ENCODE data around the gene STARD10. TPM values are rescaled to one million over a fixed set of nuclear protein-coding genes. Genes with fewer than 3 reads are reported as not detected.

Gene STARD10
- polyA plus RNA-seq, 2 of the 4 experiments (the other 2 are of a cell fraction), result 21.2 to 23.2 TPM

- no peak for TF ChIP-seq CTCF (IDR thresholded peaks at IDR 0.05)
- TF ChIP-seq JUNB (IDR thresholded peaks at IDR 0.05), result no peak
- TF ChIP-seq MAFK (IDR thresholded peaks at IDR 0.05; ENCODE audit: partially characterized antibody), result no peak
- peak; percentile 56; the same call in 1 of the 2 replicates for TF ChIP-seq BHLHE40 (IDR thresholded peaks at IDR 0.05; ENCODE audit: low read depth, low read length)
- no peak for TF ChIP-seq HDAC2 (IDR thresholded peaks at IDR 0.05)
- no peak for TF ChIP-seq PHF8 (IDR thresholded peaks at IDR 0.05; ENCODE audit: borderline replicate concordance, low read depth)
- ChIA-PET POLR2A (no interaction called here), CTCF (interaction anchor here (0.8 to 7.1 kb wide), 15 partner anchors 14 to 489 kb away, joined by 3 to 162 read pairs (median 4); partner anchors contain the start of gene STARD10)
- H3K27ac ChIP-seq, result peak overlapping the region in 1 of 2 experiments; percentile 94; a peak in 4 of 6 replicates
- H3K9me3 ChIP-seq, result no peaks in the 10 kb centered on the region
- peaks cover 35% of the 10 kb centered on the region for H3K4me1 ChIP-seq
- ATAC-seq, result no peak
- FAIRE-seq, result no peak
- H3K4me2 ChIP-seq, result no peak overlapping the region
- 55% methylated on average over 9 of the region's 9 CpGs for WGBS (ENCODE audit: missing lambda C conversion rate)
- no peak overlapping the region for H3K4me3 ChIP-seq
- DNase-seq (ENCODE audit: low read depth in 1 of 2, low spot score in 1 of 2), result no peak
Measured at GRCh38 chr11:72723508-72723907, 70.3 kb downstream of the STARD10 start.

GRCh38 chr11:72722050-72722748 lies 71.6 kb downstream of the STARD10 start:
- peak; percentile 95 to 97 for ATAC-seq
- Histone ChIP-seq H3K9me3 (no peaks in the 10 kb centered on the region), H3K4me1 (peaks cover 35% of the 10 kb centered on the region), H3K4me2 (peak overlapping the region; percentile 95), H3K4me3 (peak overlapping the region; percentile 45), H3K27ac (peak overlapping the region; percentile 94 to 97)
- ChIA-PET POLR2A (interaction anchor here (0.6 to 1.2 kb wide), 5 partner anchors 17 to 119 kb away, joined by 3 to 7 read pairs (median 4); partner anchors contain the start of gene STARD10), CTCF (interaction anchor here (0.6 to 7.1 kb wide), 12 partner anchors 10 to 1177 kb away, joined by 3 to 162 read pairs (median 4); partner anchors contain the start of genes FCHSD2 and STARD10)
- no peak for TF ChIP-seq ESRRA (IDR thresholded peaks at IDR 0.05; ENCODE audit: borderline replicate concordance, low read length)
- TF ChIP-seq E2F6 (IDR thresholded peaks at IDR 0.05; ENCODE audit: borderline replicate concordance, low read depth), result no peak
- TF ChIP-seq HOXA7 (CRISPR knock-in tag; IDR thresholded peaks at IDR 0.05), result no peak
- no peak for TF ChIP-seq JUNB (IDR thresholded peaks at IDR 0.05)
- TF ChIP-seq RCOR1 (IDR thresholded peaks at IDR 0.05; ENCODE audit: low read depth, low read length), result no peak
- TF ChIP-seq HEYL (CRISPR knock-in tag; IDR thresholded peaks at IDR 0.05), result no peak
- peak; percentile 54 for TF ChIP-seq POLR2A (IDR thresholded peaks at IDR 0.05; ENCODE audit: low read length)
- TF ChIP-seq NFE2L2 (conservative IDR thresholded peaks at IDR 0.05; ENCODE audit: low read length), result no peak
- TF ChIP-seq ZNF302 (CRISPR knock-in tag; IDR thresholded peaks at IDR 0.05), result no peak
- no peak for TF ChIP-seq ATOH8 (CRISPR knock-in tag; IDR thresholded peaks at IDR 0.05; ENCODE audit: low read depth)
- no peak for TF ChIP-seq CEBPB (IDR thresholded peaks at IDR 0.05)
- peak; percentile 100 for TF ChIP-seq RFX5 (IDR thresholded peaks at IDR 0.05)
- no peak for TF ChIP-seq CTCF (IDR thresholded peaks at IDR 0.05)
- TF ChIP-seq RNF2 (IDR thresholded peaks at IDR 0.05; ENCODE audit: borderline replicate concordance, low read depth), result no peak
- 0 out of 2 replicates have a peak, but pooled peaks have one; percentile 24 for TF ChIP-seq MAX (IDR thresholded peaks at IDR 0.05)
- TF ChIP-seq SREBF2 (IDR thresholded peaks at IDR 0.05), result no peak
- TF ChIP-seq NPAS2 (CRISPR knock-in tag; IDR thresholded peaks at IDR 0.05; ENCODE audit: borderline replicate concordance), result no peak
- no peak for TF ChIP-seq NR3C1 (IDR thresholded peaks at IDR 0.05)
- no peak for TF ChIP-seq EHF (CRISPR knock-in tag; IDR thresholded peaks at IDR 0.05)
- 0 out of 5 replicates have a peak, but pooled peaks of 1 of the 2 experiments have one; percentile 28 for TF ChIP-seq JUN (IDR thresholded peaks at IDR 0.05)
- TF ChIP-seq POLR2AphosphoS2 (conservative IDR thresholded peaks at IDR 0.05; ENCODE audit: low read length), result no peak
- no peak for TF ChIP-seq MAZ (IDR thresholded peaks at IDR 0.05; ENCODE audit: borderline replicate concordance, low read depth, low read length)
- no peak for TF ChIP-seq MAFK (IDR thresholded peaks at IDR 0.05; ENCODE audit: partially characterized antibody)
- no peak for TF ChIP-seq RARB (CRISPR knock-in tag; IDR thresholded peaks at IDR 0.05)
- TF ChIP-seq CBX8 (IDR thresholded peaks at IDR 0.05), result no peak
- no peak for TF ChIP-seq BHLHE40 (IDR thresholded peaks at IDR 0.05; ENCODE audit: low read depth, low read length)
- no peak for TF ChIP-seq TP53 (CRISPR knock-in tag; IDR thresholded peaks at IDR 0.05)
- peak; percentile 87 to 97 for DNase-seq (ENCODE audit: low read depth in 1 of 2, low spot score in 1 of 2)
- 3% methylated on average over 9 of the region's 10 CpGs for WGBS (ENCODE audit: missing lambda C conversion rate)
- FAIRE-seq, result peak; percentile 67
